Pons (tissue), 1 donor: ENCODE data around the gene BCAS4.
"Not testable (repeated sequence)": the region's sequence is repeated elsewhere in the genome, so short reads cannot be mapped to it uniquely, and the experiment has no call there.

Source experiments
- DNase-seq: peaks from one replicate; pipeline ENCODE4 v3.0.0-alpha.2; 2016; ENCODE audit warnings: low spot score

BCAS4 gene

DNA sequence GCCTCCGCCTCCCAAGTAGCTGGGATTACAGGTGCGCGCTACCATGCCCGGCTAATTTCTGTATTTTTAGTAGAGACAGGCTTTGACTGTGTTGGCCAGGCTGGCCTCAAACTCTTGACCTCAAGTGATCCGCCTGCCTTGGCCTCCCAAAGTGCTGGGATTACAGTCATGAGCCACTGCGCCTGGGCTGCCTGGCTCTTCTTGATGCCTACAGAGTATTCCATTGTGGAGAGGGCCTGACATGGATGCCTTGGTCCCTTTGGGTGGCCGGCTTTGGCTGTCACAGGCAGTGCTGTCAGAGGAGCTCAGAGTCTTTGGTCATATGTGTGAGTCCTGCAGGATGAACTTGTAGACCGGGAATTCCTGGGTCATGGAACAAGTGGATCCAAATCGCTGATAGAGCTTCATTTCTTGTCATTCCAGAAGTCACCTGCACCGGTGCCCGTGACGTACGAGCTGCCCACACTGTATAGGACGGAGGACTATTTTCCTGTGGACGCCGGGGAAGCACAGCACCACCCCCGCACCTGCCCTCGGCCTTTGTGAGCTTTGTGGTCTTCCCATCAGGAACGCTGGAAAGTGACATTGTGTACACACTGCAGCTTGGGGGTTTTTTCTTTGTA, 81.3 kb downstream of the BCAS4 start:
- DNase-seq, result no peak

DNA sequence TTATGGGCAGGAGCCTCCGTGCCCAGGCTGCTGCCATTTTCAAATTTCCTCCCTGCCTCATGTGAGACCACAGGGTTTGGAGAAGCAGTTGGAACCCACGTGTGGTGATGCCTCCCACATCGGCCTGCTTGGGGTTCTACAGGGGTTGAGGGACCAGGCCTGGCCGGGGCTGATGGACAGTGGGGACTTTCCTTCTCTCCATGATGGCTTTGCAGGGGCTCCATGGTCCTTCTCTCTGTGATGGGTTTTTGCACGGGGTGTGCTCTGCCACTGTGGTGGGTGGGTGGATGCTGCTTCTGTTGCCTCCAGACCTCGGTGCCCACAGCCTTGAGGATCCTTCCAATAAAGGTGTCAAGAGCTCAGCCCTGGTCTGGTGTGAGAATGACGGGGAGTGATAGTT, 82.0 kb downstream of the BCAS4 start:
- DNase-seq, result no peak

DNA sequence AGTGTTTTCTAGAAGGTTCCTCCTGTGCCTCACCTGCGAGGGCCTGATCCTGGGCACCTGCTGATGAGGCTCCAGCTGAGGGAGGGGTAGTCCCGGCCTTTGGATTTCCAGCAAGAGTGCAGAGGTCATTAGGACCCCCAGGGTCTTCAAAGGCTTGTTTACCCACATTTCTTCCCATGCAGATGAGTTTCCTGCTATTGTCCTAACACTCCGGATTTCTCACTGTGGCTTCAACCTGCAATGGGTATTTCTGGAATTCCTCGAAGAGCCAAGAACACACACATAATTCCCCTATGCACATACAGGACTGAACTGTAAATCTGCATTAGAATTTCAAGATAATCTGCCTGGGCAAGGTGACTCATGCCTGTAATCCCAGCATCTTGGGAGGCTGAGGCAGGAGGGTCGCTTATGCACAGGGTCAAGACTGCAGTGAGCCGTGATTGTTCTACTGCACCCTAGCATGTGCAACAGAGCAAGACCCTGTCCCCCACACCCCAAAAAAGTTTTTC, 82.4 kb downstream of the BCAS4 start:
- no peak for DNase-seq

DNA sequence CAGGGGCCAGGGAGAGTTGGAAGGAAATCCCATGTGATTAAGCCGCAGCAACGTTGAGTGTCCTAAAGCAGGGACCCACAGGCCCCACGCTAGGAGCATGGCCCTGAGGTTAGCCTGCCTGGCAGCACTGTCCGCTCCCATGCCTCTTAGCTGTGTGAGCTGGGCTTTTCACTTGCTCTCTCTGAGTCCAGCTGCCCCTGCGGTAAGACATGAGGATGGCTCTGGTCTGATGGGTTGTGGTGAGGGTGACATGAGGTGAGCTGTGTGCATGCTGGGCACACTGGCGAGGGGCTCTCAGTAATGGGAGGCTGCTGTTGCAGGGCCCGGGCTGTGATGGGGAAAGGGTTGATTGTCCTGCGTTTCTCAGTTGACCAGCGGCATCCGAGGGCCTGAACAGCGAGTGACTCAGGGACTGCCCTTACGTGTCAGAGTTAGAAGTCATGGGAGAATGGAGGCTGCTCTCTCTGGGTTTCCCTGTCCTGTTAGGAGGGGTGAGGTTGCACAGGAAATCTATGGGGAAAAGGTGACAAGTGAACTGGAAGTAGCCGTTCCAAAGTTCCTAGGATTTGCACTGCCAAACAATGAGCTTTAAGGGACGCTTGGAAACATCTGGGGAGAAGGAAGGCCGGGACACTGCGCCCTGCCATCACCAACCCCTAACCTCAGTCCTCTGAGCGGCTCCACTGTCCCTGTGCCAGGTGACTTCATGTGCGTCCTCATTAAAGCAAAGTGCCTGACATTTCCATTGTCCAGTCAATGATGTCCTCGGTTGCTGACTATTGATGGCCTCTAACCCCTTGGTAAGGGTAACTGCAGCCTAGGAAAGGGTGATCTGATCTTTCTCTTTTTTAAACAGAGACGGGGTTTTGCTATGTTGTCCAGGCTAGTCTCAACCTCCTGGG, 85.0 kb downstream of the BCAS4 start:
- DNase-seq, result no peak

GRCh38 chr20:50881759-50882424, 87.0 kb downstream of the BCAS4 start:
- not testable (repeated sequence) for DNase-seq

DNA sequence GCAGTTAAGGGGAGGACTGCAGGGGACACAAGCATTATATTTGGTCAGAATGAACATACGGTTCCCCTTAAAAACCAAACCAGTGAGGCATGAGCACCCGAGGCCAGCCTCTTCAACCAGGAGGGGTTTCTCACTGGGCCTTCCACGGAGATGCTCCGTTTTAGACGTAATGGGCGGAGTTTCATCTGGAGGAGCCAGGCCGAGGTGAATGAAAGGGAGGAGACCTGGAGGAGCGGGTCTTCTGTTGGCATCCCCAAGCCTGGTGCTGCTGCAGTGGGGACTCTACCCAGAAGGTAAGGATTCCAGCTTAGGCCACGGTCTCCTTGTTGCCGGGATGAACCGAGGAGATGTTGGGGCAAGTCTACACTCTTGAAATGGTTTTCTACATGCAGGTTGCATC, 89.0 kb downstream of the BCAS4 start:
- DNase-seq, result no peak

GRCh38 chr20:50885068-50885467, 90.2 kb downstream of the BCAS4 start:
- no peak for DNase-seq

DNA sequence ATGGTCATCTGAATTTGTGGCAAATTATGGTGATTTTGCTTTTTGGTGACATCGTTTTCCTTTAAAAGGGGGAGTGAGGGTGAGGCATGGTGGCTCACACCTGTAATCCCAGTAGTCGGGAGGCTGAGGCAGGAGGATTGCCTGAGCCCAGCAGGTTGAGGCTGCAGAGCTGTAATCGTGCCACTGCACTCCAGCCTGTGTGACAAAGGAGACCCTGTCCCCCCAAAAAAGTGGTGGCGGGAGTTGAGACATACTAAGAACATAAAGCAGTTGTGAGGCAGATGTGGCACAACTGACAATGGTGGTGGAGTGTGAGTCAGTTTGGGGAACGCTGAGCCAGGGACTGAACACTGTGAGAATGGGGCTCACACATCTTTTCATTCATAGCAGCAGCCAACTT, 90.9 kb downstream of the BCAS4 start:
- DNase-seq, result no peak

DNA sequence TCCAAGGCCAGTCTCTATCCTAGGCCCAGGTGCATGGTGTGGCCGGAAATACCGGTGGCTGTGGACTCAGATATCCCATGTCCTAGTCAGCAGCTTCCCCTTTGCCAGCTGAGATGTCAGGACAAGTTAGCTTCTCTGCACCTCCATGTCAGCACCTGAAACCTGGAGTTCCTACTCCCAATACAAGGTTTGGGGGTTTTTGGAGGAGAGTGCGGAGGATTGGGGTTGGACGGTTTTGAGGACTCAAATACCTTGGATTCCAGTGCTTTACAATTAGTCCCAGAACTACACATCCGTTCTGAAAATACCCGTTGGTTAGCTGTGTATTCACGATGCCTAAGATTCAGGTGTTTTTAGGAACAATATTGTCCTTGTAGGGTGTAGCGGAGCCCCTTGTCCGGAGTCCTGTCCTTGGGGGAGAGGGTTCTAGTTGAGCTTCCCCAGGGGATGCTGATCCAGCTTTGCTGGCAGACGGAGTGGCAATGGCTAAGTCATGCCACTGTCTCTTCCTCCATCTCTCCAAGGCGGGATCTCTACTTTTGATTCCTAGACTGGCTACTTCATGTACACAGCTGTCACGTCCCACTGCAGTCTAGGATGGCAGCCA, 91.4 kb downstream of the BCAS4 start:
- DNase-seq, result no peak

DNA sequence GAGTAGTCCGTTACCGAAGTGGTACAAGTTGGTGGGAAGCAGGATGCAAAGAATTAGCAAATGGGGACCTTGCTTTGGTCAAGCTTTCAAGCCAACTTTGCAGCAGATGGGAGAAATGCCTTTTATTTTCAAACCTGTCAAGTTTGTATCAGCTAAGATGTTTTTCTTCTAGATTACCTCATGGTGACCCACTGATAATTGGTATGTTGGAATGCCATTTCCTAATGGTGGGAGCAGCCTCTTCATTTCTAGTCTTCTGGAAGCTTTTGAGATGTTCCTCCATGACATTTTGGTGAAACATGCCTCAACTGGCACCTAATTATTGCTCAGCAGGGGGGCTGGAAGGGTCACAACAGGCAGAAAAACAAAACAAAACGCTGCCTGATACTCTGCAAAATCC, 92.7 kb downstream of the BCAS4 start:
- no peak for DNase-seq

- no peak for DNase-seq
Observed at GRCh38 chr20:50891138-50891537, 96.3 kb downstream of the BCAS4 start.

DNA sequence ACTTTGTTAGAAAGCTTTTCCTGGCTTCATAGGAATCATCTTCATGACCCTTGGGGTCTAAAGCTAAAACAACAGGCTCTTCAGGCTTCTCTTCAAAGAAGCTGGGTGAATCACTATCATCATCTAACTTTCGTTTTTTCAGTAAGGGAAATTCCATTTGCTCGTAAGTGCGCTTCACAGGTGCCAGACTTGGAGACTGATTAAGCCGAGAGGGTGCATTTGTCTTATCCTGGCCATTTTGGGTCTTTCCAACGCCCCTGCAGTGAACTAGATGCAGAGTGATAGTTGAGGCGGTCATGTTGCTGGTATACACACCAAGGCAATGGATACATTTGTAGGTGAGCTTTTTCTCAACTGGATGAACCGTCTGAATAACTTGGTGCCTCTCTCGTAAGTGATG, 97.5 kb downstream of the BCAS4 start:
- no peak for DNase-seq

GRCh38 chr20:50893620-50894019, 98.8 kb downstream of the BCAS4 start:
- DNase-seq, result no peak

DNA sequence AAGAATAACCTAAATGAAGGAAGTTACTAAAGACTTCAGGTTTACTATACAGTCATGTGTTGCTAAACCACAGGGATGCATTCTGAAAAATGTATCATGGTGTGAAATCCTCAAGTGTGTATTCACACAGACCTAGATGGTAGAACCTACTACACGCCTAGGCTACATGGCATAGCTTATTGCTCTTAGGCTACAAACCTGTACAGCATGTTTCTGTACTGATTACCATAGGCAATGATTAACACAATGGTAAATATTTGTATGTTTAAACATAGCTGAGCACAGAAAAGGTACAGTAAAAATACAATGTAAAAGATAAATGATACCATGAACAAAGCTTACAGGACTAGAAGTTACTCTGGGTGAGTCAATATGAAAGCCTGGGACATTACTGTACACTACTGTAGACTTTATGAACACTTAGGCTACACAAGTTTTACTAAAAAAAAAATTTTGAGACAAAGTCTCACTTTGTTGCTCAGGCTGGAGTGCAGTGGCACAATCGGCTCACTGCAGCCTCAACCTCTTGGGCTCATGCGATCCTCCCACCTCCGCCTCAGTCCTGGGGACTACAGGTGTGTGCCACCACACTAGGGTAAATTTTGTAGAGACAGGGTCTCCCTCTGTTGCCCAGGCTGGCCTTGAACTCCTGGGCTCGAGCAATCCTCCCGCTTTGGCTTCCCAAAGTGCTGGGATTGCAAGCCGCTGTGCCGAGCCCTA, 100.4 kb downstream of the BCAS4 start:
- DNase-seq, result no peak

GRCh38 chr20:50898475-50898874, 103.6 kb downstream of the BCAS4 start:
- DNase-seq, result no peak

DNA sequence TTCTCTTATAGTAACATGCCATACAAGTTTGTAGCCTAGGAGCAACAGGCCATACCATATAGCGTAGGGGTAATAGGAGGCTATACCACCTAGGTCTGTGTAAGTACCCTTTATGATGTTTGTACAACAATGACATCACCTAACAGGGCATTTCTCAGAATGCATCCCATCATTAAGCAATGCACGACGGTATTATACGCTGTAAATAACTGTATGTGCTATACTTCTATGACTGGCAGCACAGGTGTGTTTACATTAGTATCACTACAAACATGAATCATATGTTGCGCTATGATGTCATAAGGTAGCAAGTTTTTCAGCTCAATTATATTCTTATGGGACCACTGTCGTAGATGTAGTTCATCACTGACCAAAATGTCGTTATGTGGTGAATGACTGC, 105.4 kb downstream of the BCAS4 start:
- DNase-seq, result no peak

GRCh38 chr20:50901301-50901700, 106.4 kb downstream of the BCAS4 start:
- DNase-seq, result no peak

GRCh38 chr20:50903353-50904051, 108.6 kb downstream of the BCAS4 start:
- DNase-seq, result no peak

GRCh38 chr20:50904067-50904570, 109.3 kb downstream of the BCAS4 start:
- no peak for DNase-seq

GRCh38 chr20:50909413-50909812, 114.6 kb downstream of the BCAS4 start:
- DNase-seq, result no peak

DNA sequence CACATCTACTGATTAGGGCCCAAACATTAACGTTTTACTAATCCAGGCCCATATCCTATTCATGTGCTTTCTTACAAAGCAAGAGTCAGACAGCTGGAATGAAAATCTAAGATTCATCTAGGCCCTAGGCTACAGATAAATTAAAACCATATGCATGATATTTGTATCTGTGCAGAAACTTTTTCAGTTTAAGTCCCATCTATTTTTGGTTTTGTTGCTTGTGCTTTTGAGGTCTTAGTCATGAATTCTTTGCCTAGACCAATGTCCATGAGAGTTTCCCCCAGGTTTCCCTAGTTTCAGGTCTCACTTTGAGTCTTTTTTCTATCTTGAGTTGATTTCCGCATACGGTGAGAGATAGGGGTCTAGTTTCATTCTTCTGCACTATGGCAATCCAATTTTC, 116.2 kb downstream of the BCAS4 start:
- no peak for DNase-seq
